ENCODE data around the gene TMEM41B. TPM values are rescaled to one million over a fixed set of nuclear protein-coding genes. Genes with fewer than 3 reads are reported as not detected.

TMEM41B gene
- polyA plus RNA-seq, 1 donor (not counting 4 experiments of a cell fraction or from before 2014, with no cell fraction given): 69.3 TPM

- Histone ChIP-seq H2AFZ (ENCODE audit: control insufficient read depth, low read length) (no peak overlapping the region), H3K4me2 (ENCODE audit: control insufficient read depth, extremely low read depth, insufficient read depth, low read depth, low read length) (no peak overlapping the region), H3K79me2 (ENCODE audit: control insufficient read depth, insufficient read depth, low read length) (peaks cover 83% of the 10 kb centered on the region), H3K4me1 (ENCODE audit: control insufficient read depth, extremely low read depth, insufficient read depth, low read length) (peaks cover 17% of the 10 kb centered on the region), H3K9me3 (ENCODE audit: control insufficient read depth, low read depth, low read length) (no peaks in the 10 kb centered on the region), H3K36me3 (ENCODE audit: control insufficient read depth in 2 of 2, extremely low read depth in 1 of 2, insufficient read depth in 2 of 2, low read length in 2 of 2) (peaks cover 0 to 7% of the 10 kb centered on the region in 2 experiments), H3K4me3 (ENCODE audit: control insufficient read depth in 2 of 3, extremely low read depth in 1 of 3, insufficient read depth in 2 of 3, low read depth in 1 of 3, low read length in 3 of 3) (no peak overlapping the region), H3K27me3 (ENCODE audit: control insufficient read depth, extremely low read depth, insufficient read depth, low read length) (no peaks in the 10 kb centered on the region), H3K27ac (ENCODE audit: control insufficient read depth, insufficient read depth, low read length) (no peak overlapping the region), H3K9me1 (ENCODE audit: control insufficient read depth, extremely low read depth, insufficient read depth, low read length) (peaks cover 2% of the 10 kb centered on the region), H3K9ac (ENCODE audit: control insufficient read depth, extremely low read depth, insufficient read depth, low read length) (no peak overlapping the region), H4K20me1 (ENCODE audit: control insufficient read depth, extremely low read depth, insufficient read depth, low read length) (no peaks in the 10 kb centered on the region)
- TF ChIP-seq CTCF (optimal IDR thresholded peaks at IDR 0.05 in 1 of 3, IDR thresholded peaks at IDR 0.05 in 1 of 3, conservative IDR thresholded peaks at IDR 0.05 in 1 of 3; ENCODE audit: extremely low read depth in 1 of 3, insufficient read depth in 2 of 3, low read length in 3 of 3): no peak
- TF ChIP-seq EZH2 (IDR thresholded peaks at IDR 0.05; ENCODE audit: low read length): no peak
- FAIRE-seq: no peak
- dilution Hi-C loops (cut with MboI; ENCODE audit: extremely low pct_ligation_motif_present, low sequenced_read_pairs): no loop called here
- no peak for DNase-seq (ENCODE audit: low read depth, low spot score)
Measured at GRCh38 chr11:9310485-9311090, 3.8 kb downstream of the TMEM41B start.

GRCh38 chr11:9304178-9304577, 10.2 kb downstream of the TMEM41B start:
- H3K4me1 ChIP-seq (ENCODE audit: control insufficient read depth, extremely low read depth, insufficient read depth, low read length): no peaks in the 10 kb centered on the region
- FAIRE-seq (no peak), DNase-seq (ENCODE audit: low read depth, low spot score) (no peak)
- no peaks in the 10 kb centered on the region for H3K9me3 ChIP-seq (ENCODE audit: control insufficient read depth, low read depth, low read length)
- H3K27ac ChIP-seq (ENCODE audit: control insufficient read depth, insufficient read depth, low read length): no peak overlapping the region
- H3K4me3 ChIP-seq (ENCODE audit: control insufficient read depth in 2 of 3, extremely low read depth in 1 of 3, insufficient read depth in 2 of 3, low read depth in 1 of 3, low read length in 3 of 3): no peak overlapping the region
- no peaks in the 10 kb centered on the region for H3K9me1 ChIP-seq (ENCODE audit: control insufficient read depth, extremely low read depth, insufficient read depth, low read length)
- no peak overlapping the region for H3K4me2 ChIP-seq (ENCODE audit: control insufficient read depth, extremely low read depth, insufficient read depth, low read depth, low read length)
- TF ChIP-seq CTCF (optimal IDR thresholded peaks at IDR 0.05 in 1 of 3, IDR thresholded peaks at IDR 0.05 in 1 of 3, conservative IDR thresholded peaks at IDR 0.05 in 1 of 3; ENCODE audit: extremely low read depth in 1 of 3, insufficient read depth in 2 of 3, low read length in 3 of 3): no peak
- peaks cover 5% of the 10 kb centered on the region for H4K20me1 ChIP-seq (ENCODE audit: control insufficient read depth, extremely low read depth, insufficient read depth, low read length)
- H3K36me3 ChIP-seq (ENCODE audit: control insufficient read depth in 2 of 2, extremely low read depth in 1 of 2, insufficient read depth in 2 of 2, low read length in 2 of 2): peaks cover 0 to 1% of the 10 kb centered on the region in 2 experiments
- peaks cover 82% of the 10 kb centered on the region for H3K79me2 ChIP-seq (ENCODE audit: control insufficient read depth, insufficient read depth, low read length)
- dilution Hi-C loops (cut with MboI; ENCODE audit: extremely low pct_ligation_motif_present, low sequenced_read_pairs): no loop called here
- no peak overlapping the region for H3K9ac ChIP-seq (ENCODE audit: control insufficient read depth, extremely low read depth, insufficient read depth, low read length)
- no peak overlapping the region for H2AFZ ChIP-seq (ENCODE audit: control insufficient read depth, low read length)
- no peaks in the 10 kb centered on the region for H3K27me3 ChIP-seq (ENCODE audit: control insufficient read depth, extremely low read depth, insufficient read depth, low read length)

All from keratinocyte (primary cell).